HL-60 (cell line): Measurements from ENCODE around the gene C1orf53.
"Not testable (repeated sequence)": the region's sequence is repeated elsewhere in the genome, so short reads cannot be mapped to it uniquely, and the experiment has no call there.

Experiments
- DNase-seq, 2 experiments: peaks; one replicate each; pipeline ENCODE4 v3.0.0-alpha.2; 2010 to 2020; ENCODE audit warnings: low read depth in 1 of 2, low spot score in 1 of 2
- H3K27ac ChIP-seq: fragments of 250-450 bp; sonication (Bioruptor Pico); replicated peaks from 2 replicates; pipeline ENCODE4 v1.5.1; 2020; ENCODE audit warnings: mild to moderate bottlenecking, moderate library complexity
- H3K27me3 ChIP-seq: fragments of 250-450 bp; sonication (Bioruptor Pico); 2 replicates; pipeline ENCODE4 v1.5.1; 2021; ENCODE audit warnings: mild to moderate bottlenecking, moderate library complexity; ENCODE audit not compliant: insufficient read depth, poor library complexity, severe bottlenecking
- H3K4me3 ChIP-seq: replicated peaks from 2 replicates; pipeline ENCODE4 v1.5.1; 2011; ENCODE audit warnings: mild to moderate bottlenecking, control low read depth, low read length; ENCODE audit not compliant: insufficient read depth
- GABPA ChIP-seq: IDR thresholded peaks from 2 replicates; pipeline ENCODE4 v1.6.1; 2012; ENCODE audit warnings: low read depth
- POLR2AphosphoS5 ChIP-seq: IDR thresholded peaks from 2 replicates; pipeline ENCODE4 v1.6.1; 2012; ENCODE audit warnings: low read depth
- SPI1 ChIP-seq: IDR thresholded peaks from 2 replicates; pipeline ENCODE4 v1.6.1; 2012; ENCODE audit warnings: low read depth, mild to moderate bottlenecking, borderline replicate concordance
- long read RNA-seq: library from polyadenylated mRNA; unstranded; transcript quantifications from one replicate; pipeline ENCODE4 v2.0.0, GENCODE V29; 2020
- TF ChIP-seq, protein P1 (sequence below): IDR thresholded peaks from 2 replicates; pipeline ENCODE4 v1.6.1; 2012; ENCODE audit warnings: low read depth; ENCODE audit not compliant: insufficient replicate concordance
- TF ChIP-seq, protein P2 (sequence below): IDR thresholded peaks from one replicate; pipeline ENCODE4 v1.5.1; 2011; ENCODE audit warnings: low read length, control low read depth, inconsistent platforms; ENCODE audit not compliant: insufficient read depth

The C1orf53 gene
- long read RNA-seq, partial matches to known transcripts: 1 of 3 reads
- long read RNA-seq, other reads (novel, unspliced or antisense): 2 of 3 reads

DNA sequence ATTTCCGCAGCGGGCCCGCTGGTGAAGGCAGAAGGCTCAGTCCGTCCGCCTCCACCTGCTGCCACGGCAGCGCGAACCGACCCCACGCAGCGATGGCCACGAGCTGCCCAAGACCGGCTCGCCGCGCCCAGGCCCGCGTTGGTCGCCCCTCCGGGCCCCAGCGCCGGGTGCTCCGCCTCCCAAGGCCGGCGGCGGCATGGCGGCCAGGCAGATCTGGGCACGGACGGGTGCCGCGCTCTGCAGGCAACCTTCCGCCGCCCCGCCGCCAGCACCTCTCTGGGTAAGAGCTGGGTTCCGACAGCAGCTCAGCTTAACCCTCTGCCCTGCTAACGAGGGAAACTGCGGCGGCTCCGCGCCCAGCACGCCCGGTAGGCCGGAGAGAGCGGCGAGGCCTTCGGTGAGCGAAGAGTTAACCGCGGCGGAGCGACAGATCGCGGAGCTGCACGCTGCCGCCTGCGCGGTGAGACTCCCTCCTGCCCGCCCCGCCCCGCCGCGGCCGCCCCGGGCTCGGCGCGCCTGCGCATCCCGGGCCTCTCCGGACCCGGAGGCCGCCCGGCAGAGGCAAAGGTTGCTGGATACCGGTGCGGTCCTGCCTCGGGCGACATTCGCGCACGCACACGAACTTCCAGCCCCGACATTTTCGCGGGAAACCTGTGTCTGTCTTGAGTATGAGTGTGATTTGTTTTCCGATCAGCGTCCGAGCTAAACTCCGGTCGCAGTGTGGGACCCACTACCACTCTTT, at the start of gene C1orf53:
C1orf53 (plus strand) TSS at position 177 of the 742 bp plus-strand sequence; CDS start at position 197, 20 bp downstream.
- no peaks in the 10 kb centered on the region for H3K27me3 ChIP-seq
- peak; percentile 86 for TF ChIP-seq POLR2AphosphoS5
- TF ChIP-seq, protein P1, sequence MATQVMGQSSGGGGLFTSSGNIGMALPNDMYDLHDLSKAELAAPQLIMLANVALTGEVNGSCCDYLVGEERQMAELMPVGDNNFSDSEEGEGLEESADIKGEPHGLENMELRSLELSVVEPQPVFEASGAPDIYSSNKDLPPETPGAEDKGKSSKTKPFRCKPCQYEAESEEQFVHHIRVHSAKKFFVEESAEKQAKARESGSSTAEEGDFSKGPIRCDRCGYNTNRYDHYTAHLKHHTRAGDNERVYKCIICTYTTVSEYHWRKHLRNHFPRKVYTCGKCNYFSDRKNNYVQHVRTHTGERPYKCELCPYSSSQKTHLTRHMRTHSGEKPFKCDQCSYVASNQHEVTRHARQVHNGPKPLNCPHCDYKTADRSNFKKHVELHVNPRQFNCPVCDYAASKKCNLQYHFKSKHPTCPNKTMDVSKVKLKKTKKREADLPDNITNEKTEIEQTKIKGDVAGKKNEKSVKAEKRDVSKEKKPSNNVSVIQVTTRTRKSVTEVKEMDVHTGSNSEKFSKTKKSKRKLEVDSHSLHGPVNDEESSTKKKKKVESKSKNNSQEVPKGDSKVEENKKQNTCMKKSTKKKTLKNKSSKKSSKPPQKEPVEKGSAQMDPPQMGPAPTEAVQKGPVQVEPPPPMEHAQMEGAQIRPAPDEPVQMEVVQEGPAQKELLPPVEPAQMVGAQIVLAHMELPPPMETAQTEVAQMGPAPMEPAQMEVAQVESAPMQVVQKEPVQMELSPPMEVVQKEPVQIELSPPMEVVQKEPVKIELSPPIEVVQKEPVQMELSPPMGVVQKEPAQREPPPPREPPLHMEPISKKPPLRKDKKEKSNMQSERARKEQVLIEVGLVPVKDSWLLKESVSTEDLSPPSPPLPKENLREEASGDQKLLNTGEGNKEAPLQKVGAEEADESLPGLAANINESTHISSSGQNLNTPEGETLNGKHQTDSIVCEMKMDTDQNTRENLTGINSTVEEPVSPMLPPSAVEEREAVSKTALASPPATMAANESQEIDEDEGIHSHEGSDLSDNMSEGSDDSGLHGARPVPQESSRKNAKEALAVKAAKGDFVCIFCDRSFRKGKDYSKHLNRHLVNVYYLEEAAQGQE: peak; percentile 72
- TF ChIP-seq SPI1: no peak
- DNase-seq: peak; percentile 28 to 83
- H3K27ac ChIP-seq: peak within 1 kb of the TSS; percentile 87
- H3K4me3 ChIP-seq: peak within 1 kb of the TSS; percentile 56

DNA sequence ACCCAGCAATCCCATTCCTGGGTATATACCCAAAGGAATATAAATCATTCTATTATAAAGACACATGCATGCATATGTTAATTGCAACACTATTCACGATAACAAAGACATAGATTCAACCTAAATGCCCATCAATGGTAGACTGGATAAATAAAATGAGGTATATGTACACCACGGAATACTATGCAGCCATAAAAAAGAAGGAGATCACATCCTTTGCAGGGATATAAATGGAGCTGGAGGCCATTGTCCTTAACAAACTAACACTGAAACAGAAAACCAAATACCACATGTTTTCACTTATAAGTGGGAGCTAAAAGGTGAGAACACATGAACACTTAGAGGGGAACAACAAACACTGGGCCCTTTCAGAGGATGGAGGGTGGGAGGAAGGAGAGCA, 46.7 kb upstream of the C1orf53 start:
- not testable (repeated sequence) for H3K27ac ChIP-seq, H3K4me3 ChIP-seq, DNase-seq, H3K27me3 ChIP-seq

DNA sequence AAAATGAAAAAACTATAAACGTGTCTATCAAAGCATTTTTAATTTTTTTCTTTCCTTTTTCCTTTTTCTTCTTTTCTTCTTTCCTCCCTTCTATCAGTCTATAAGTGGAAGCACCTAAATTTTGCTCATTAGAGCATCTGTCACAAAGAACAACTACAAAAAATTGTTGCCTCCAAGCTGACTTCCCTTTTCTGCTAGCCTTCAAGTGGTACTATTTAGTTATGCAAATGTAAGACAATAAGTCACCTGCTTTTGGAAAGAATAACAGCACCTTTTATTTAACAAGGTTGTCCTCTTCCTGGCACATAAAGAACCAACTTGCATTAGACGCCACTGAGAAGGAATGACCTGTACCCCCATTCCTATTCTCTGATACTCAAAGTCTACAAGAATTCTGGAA, 45.0 kb upstream of the C1orf53 start:
- no peak overlapping the region for H3K27ac ChIP-seq
- no peak overlapping the region for H3K4me3 ChIP-seq
- no peaks in the 10 kb centered on the region for H3K27me3 ChIP-seq
- DNase-seq: no peak
- TF ChIP-seq SPI1: peak; percentile 78
- TF ChIP-seq, protein P1: no peak

DNA sequence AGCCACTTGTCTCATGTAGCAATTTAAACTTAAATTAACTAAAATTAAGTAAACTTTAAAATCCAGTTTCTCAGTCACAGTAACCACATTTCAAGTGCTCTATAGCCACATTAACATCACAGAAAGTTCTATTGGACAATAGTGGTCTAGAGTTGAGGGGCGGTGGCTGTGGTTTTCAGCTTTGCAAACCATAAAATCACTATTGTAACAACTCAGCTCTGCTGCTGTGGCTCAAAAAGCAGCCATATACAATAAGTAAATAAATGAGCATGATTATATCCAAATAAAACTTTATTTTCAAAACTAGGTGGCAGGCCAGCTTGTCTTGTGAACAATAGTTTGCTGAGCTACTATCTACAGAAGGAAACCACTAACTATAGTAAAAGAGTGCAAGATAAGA, 43.4 kb upstream of the C1orf53 start:
- Histone ChIP-seq H3K4me3 (no peak overlapping the region), H3K27me3 (no peaks in the 10 kb centered on the region), H3K27ac (no peak overlapping the region)
- DNase-seq: no peak
- TF ChIP-seq SPI1 (no peak), GABPA (no peak), POLR2AphosphoS5 (no peak)
- TF ChIP-seq, protein P2, sequence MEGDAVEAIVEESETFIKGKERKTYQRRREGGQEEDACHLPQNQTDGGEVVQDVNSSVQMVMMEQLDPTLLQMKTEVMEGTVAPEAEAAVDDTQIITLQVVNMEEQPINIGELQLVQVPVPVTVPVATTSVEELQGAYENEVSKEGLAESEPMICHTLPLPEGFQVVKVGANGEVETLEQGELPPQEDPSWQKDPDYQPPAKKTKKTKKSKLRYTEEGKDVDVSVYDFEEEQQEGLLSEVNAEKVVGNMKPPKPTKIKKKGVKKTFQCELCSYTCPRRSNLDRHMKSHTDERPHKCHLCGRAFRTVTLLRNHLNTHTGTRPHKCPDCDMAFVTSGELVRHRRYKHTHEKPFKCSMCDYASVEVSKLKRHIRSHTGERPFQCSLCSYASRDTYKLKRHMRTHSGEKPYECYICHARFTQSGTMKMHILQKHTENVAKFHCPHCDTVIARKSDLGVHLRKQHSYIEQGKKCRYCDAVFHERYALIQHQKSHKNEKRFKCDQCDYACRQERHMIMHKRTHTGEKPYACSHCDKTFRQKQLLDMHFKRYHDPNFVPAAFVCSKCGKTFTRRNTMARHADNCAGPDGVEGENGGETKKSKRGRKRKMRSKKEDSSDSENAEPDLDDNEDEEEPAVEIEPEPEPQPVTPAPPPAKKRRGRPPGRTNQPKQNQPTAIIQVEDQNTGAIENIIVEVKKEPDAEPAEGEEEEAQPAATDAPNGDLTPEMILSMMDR: no peak
- TF ChIP-seq, protein P1: no peak
